Right lobe of liver (tissue), 4 donors: ENCODE measurements around the gene FAM9C.

Source experiments
- CTCF ChIP-seq, 4 donors: fragments of 200-600 bp in 3 of 4; fragments of 450-650 bp in 1 of 4; IDR thresholded peaks; one replicate each; pipeline versions ENCODE4 v1.5.1 to v1.8.0; 2016 to 2022; ENCODE audit warnings: antibody characterized with exemption in 4 of 4, mild to moderate bottlenecking in 2 of 4
- POLR2A ChIP-seq: fragments of 450-650 bp; IDR thresholded peaks from one replicate; pipeline ENCODE4 v1.6.1; 2017; ENCODE audit warnings: antibody characterized with exemption, mild to moderate bottlenecking
- donor health status: DM: no; HTN: no; CAD: no.
- donor health status: DM: no; HTN: no; CAD: no.
- donor health status: DM: no; HTN: yes; CAD: no.

GRCh38 chrX:13051167-13051528 is 6.7 kb upstream of the FAM9C start:
- no peak for TF ChIP-seq CTCF (IDR thresholded peaks at IDR 0.05)
- TF ChIP-seq POLR2A, result no peak
